ENCODE results near the gene MPZL2.

DNA sequence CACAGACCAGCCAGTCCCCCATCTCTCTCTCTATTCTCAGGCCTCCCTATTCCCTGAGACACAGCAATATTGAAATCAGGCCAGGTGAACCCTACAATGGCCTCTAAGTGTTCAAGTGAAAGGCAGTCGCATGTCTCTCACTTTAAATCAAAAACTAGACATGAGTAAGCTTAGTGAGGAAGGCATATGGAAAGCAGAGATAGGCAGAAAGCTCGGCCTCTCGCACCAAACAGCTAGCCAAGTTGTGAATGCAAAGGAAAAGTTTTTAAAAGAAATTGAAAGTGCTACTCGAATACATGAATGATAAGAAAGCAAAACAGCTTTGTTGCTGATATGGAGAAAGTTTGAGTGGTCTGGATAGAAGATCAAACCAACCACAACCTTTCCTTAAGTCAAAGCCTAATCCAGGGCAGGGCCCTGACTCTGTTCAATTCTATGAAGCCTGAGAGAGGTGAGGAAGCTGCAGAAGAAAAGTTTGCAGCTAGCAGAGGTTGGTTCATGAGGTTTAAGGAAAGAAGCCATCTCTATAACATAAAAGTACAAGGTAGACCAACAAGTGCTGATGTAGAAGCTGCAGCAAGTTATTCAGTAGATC, 19.8 kb upstream of the MPZL2 start:
- TF ChIP-seq, protein P1, sequence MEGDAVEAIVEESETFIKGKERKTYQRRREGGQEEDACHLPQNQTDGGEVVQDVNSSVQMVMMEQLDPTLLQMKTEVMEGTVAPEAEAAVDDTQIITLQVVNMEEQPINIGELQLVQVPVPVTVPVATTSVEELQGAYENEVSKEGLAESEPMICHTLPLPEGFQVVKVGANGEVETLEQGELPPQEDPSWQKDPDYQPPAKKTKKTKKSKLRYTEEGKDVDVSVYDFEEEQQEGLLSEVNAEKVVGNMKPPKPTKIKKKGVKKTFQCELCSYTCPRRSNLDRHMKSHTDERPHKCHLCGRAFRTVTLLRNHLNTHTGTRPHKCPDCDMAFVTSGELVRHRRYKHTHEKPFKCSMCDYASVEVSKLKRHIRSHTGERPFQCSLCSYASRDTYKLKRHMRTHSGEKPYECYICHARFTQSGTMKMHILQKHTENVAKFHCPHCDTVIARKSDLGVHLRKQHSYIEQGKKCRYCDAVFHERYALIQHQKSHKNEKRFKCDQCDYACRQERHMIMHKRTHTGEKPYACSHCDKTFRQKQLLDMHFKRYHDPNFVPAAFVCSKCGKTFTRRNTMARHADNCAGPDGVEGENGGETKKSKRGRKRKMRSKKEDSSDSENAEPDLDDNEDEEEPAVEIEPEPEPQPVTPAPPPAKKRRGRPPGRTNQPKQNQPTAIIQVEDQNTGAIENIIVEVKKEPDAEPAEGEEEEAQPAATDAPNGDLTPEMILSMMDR (IDR thresholded peaks at IDR 0.05 in 2 of 3, conservative IDR thresholded peaks at IDR 0.05 in 1 of 3; ENCODE audit: control insufficient read depth in 2 of 3, extremely low read depth in 1 of 3, insufficient read depth in 1 of 3, low read depth in 3 of 3, low read length in 3 of 3) = no peak
- TF ChIP-seq, protein P2, sequence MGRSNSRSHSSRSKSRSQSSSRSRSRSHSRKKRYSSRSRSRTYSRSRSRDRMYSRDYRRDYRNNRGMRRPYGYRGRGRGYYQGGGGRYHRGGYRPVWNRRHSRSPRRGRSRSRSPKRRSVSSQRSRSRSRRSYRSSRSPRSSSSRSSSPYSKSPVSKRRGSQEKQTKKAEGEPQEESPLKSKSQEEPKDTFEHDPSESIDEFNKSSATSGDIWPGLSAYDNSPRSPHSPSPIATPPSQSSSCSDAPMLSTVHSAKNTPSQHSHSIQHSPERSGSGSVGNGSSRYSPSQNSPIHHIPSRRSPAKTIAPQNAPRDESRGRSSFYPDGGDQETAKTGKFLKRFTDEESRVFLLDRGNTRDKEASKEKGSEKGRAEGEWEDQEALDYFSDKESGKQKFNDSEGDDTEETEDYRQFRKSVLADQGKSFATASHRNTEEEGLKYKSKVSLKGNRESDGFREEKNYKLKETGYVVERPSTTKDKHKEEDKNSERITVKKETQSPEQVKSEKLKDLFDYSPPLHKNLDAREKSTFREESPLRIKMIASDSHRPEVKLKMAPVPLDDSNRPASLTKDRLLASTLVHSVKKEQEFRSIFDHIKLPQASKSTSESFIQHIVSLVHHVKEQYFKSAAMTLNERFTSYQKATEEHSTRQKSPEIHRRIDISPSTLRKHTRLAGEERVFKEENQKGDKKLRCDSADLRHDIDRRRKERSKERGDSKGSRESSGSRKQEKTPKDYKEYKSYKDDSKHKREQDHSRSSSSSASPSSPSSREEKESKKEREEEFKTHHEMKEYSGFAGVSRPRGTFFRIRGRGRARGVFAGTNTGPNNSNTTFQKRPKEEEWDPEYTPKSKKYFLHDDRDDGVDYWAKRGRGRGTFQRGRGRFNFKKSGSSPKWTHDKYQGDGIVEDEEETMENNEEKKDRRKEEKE (IDR thresholded peaks at IDR 0.05) = no peak
- TF ChIP-seq ESRRA (IDR thresholded peaks at IDR 0.05; ENCODE audit: low read length) (no peak), CREB1 (IDR thresholded peaks at IDR 0.05; ENCODE audit: low read depth) (no peak), BACH1 (IDR thresholded peaks at IDR 0.05; ENCODE audit: borderline replicate concordance) (no peak), RB1 (IDR thresholded peaks at IDR 0.05; ENCODE audit: borderline replicate concordance) (no peak), EZH2 (IDR thresholded peaks at IDR 0.05; ENCODE audit: borderline replicate concordance, control insufficient read depth, low read depth, low read length) (no peak)

All from GM12878 (cell line).